K562 (cell line): Measurements from ENCODE around the gene FAM117B. TPM values are rescaled to one million over a fixed set of nuclear protein-coding genes. Genes with fewer than 3 reads are reported as not detected.
"Not testable (repeated sequence)": the region's sequence is repeated elsewhere in the genome, so short reads cannot be mapped to it uniquely, and the experiment has no call there.

Experiments used
- ATAC-seq: fragments of 200-7000 bp; cut with Tn5 transposase; 3 replicates; pipeline ENCODE4 v1.9.1; 2020; ENCODE audit warnings: moderate library complexity
- BruUV-seq: library from RNA; stranded (reverse); fragments of 400-500 nt; replicated peaks from 2 replicates; lab custom pipeline; 2021; lab: Mats Ljungman, UMichigan
- CTCF ChIA-PET: fragments of 300-600 bp; formaldehyde crosslinking; extraction: SDS; loops from one replicate; lab custom pipeline; 2021; ENCODE audit warnings: low intra/inter-chr PET ratio; lab: Yijun Ruan, JAX
- POLR2A ChIA-PET: fragments of 300-600, 350-650 bp; sonication (Branson Sonifier 250); formaldehyde crosslinking; extraction: SDS; loops from one replicate; lab custom pipeline; 2021; ENCODE audit warnings: antibody characterized with exemption, inconsistent platforms; lab: Yijun Ruan, JAX
- DNase-seq, 4 experiments: peaks; one replicate each; pipeline versions ENCODE4 v3.0.0 to v3.0.0-alpha.2; 2011 to 2018; ENCODE audit warnings: low spot score in 3 of 4, mixed read lengths in 3 of 4; ENCODE audit errors: extremely low read depth in 1 of 4
- FAIRE-seq: peaks from 2 replicates; lab custom pipeline; 2011; peaks lifted over from hg19 to GRCh38; lab: Jason Lieb, UNC
- H2AFZ ChIP-seq: 2 replicates; pipeline ENCODE4 v1.6.0; 2011; ENCODE audit warnings: low read depth, low read length, control low read depth, inconsistent platforms
- H3K27ac ChIP-seq: fragments of 200-600 bp; 3 replicates; pipeline ENCODE4 v1.8.0; 2011; ENCODE audit warnings: low read depth, mild to moderate bottlenecking, control low read depth, inconsistent platforms, low read length, moderate library complexity, mixed read lengths; ENCODE audit errors: extremely low read depth
- H3K27me3 ChIP-seq, 2 experiments: fragments of 300-600 bp in 1 of 2; 2 replicates in 1 of 2; 3 replicates in 1 of 2; pipeline versions ENCODE4 v1.6.0 to v1.8.0; 2011; ENCODE audit warnings: inconsistent platforms in 2 of 2, low read length in 2 of 2, mild to moderate bottlenecking in 1 of 2, mixed read lengths in 1 of 2, moderate library complexity in 1 of 2; ENCODE audit not compliant: control insufficient read depth in 2 of 2, insufficient read depth in 2 of 2
- H3K36me3 ChIP-seq: fragments of 300-600 bp; 3 replicates; pipeline ENCODE4 v1.8.0; 2011; ENCODE audit warnings: mild to moderate bottlenecking, low read length, inconsistent platforms; ENCODE audit not compliant: control insufficient read depth, insufficient read depth
- H3K4me1 ChIP-seq, 2 experiments: fragments of 200-600 bp in 1 of 2; replicated peaks in 1 of 2; 2 replicates in 1 of 2; 3 replicates in 1 of 2; pipeline versions ENCODE4 v1.5.1 to v1.8.0; 2011; ENCODE audit warnings: inconsistent platforms in 2 of 2, low read length in 2 of 2, mild to moderate bottlenecking in 1 of 2, mixed read lengths in 1 of 2, moderate library complexity in 1 of 2; ENCODE audit not compliant: control insufficient read depth in 2 of 2, insufficient read depth in 2 of 2
- H3K4me2 ChIP-seq: 2 replicates; pipeline ENCODE4 v1.6.1; 2011; ENCODE audit warnings: low read length, control low read depth, inconsistent platforms, mixed read lengths; ENCODE audit not compliant: insufficient read depth
- H3K4me3 ChIP-seq: fragments of 200-600 bp; sonication (generic), shearing (Covaris generic); 2 replicates; pipeline ENCODE4 v1.5.1; 2016; ENCODE audit warnings: control low read depth, inconsistent platforms
- H3K79me2 ChIP-seq: fragments of 200-600 bp; 3 replicates; pipeline ENCODE4 v1.8.0; 2011; ENCODE audit warnings: low read length, inconsistent platforms; ENCODE audit not compliant: control insufficient read depth, insufficient read depth
- H3K9ac ChIP-seq, 2 experiments: 2 replicates each; pipeline versions ENCODE4 v1.6.0 to v1.6.1; 2011; ENCODE audit warnings: low read depth in 2 of 2, low read length in 2 of 2, control low read depth in 1 of 2, inconsistent platforms in 1 of 2, mild to moderate bottlenecking in 1 of 2, mixed read lengths in 1 of 2; ENCODE audit not compliant: insufficient read depth in 1 of 2
- H3K9me1 ChIP-seq: one replicate; pipeline ENCODE4 v1.6.0; 2011; ENCODE audit warnings: inconsistent platforms, mild to moderate bottlenecking, low read length, moderate library complexity; ENCODE audit not compliant: control insufficient read depth, insufficient read depth
- H3K9me3 ChIP-seq: replicated peaks from 2 replicates; pipeline ENCODE4 v1.5.1; 2011; ENCODE audit warnings: low read depth, low read length, inconsistent platforms; ENCODE audit not compliant: control insufficient read depth, insufficient read depth
- H4K20me1 ChIP-seq: replicated peaks from 2 replicates; pipeline ENCODE4 v1.6.1; 2011; ENCODE audit warnings: low read length, inconsistent platforms, mixed read lengths; ENCODE audit not compliant: control insufficient read depth, insufficient read depth
- ATF7 ChIP-seq: fragments of 450-650 bp; IDR thresholded peaks from 2 replicates; pipeline ENCODE4 v1.7.1; 2014; ENCODE audit warnings: mild to moderate bottlenecking, moderate library complexity
- BRCA1 ChIP-seq, 2 experiments: fragments of 450-650 bp in 1 of 2; sonication (generic) in 1 of 2; formaldehyde crosslinking in 1 of 2; IDR thresholded peaks; 2 replicates each; pipeline versions ENCODE4 v1.5.0 to v1.6.1; 2017 to 2020; ENCODE audit warnings: mild to moderate bottlenecking in 1 of 2, missing genetic modification reagents in 1 of 2
- FOXO4 ChIP-seq: fragments of 450-650 bp; formaldehyde crosslinking; IDR thresholded peaks from 2 replicates; pipeline ENCODE4 v1.4.0; 2020; ENCODE audit warnings: mild to moderate bottlenecking, moderate library complexity
- L3MBTL2 ChIP-seq: fragments of 450-650 bp; IDR thresholded peaks from 2 replicates; pipeline ENCODE4 v1.6.1; 2016; ENCODE audit warnings: mild to moderate bottlenecking, moderate library complexity
- MAFG ChIP-seq: fragments of 450-650 bp; conservative IDR thresholded peaks from 2 replicates; pipeline ENCODE4 v1.6.1; 2016; ENCODE audit warnings: missing genetic modification characterization, missing compliant biosample characterization
- MIER1 ChIP-seq: fragments of 450-650 bp; IDR thresholded peaks from 2 replicates; pipeline ENCODE4 v1.6.1; 2016; ENCODE audit warnings: antibody characterized with exemption, mild to moderate bottlenecking, low read depth
- PML ChIP-seq: IDR thresholded peaks from 2 replicates; pipeline ENCODE4 v1.6.1; 2012; ENCODE audit warnings: low read length, inconsistent platforms
- SETDB1 ChIP-seq: IDR thresholded peaks from one replicate; pipeline ENCODE4 v1.6.1; 2012; ENCODE audit warnings: low read length, control low read depth, inconsistent platforms
- STAT5A ChIP-seq: IDR thresholded peaks from 2 replicates; pipeline ENCODE4 v1.6.1; 2012; ENCODE audit warnings: low read length, inconsistent platforms, borderline replicate concordance
- USF1 ChIP-seq: sonication (generic); formaldehyde crosslinking; IDR thresholded peaks from 2 replicates; pipeline ENCODE4 v1.9.0; 2022; ENCODE audit warnings: mild to moderate bottlenecking, missing genetic modification reagents
- ZBTB1 ChIP-seq: sonication (generic); formaldehyde crosslinking; IDR thresholded peaks from 2 replicates; pipeline ENCODE4 v1.8.1; 2023; ENCODE audit warnings: missing genetic modification reagents, low read depth, mild to moderate bottlenecking, borderline replicate concordance
- ZFP1 ChIP-seq: fragments of 450-650 bp; formaldehyde crosslinking; IDR thresholded peaks from 2 replicates; pipeline ENCODE4 v1.4.0; 2020; ENCODE audit warnings: mild to moderate bottlenecking, mixed read lengths
- ZKSCAN3 ChIP-seq: fragments of 250-450 bp; sonication (Bioruptor Pico); IDR thresholded peaks from 2 replicates; pipeline ENCODE4 v1.4.0; 2020
- ZNF551 ChIP-seq: fragments of 250-450 bp; sonication (Bioruptor Pico); IDR thresholded peaks from 2 replicates; pipeline ENCODE4 v1.5.0; 2021; ENCODE audit warnings: mild to moderate bottlenecking, moderate library complexity
- ZNF696 ChIP-seq: fragments of 250-450 bp; sonication (Bioruptor Pico); conservative IDR thresholded peaks from 2 replicates; pipeline ENCODE4 v1.4.0; 2020; ENCODE audit warnings: mild to moderate bottlenecking, moderate library complexity
- ZSCAN29 ChIP-seq: fragments of 450-650 bp; IDR thresholded peaks from 2 replicates; pipeline ENCODE4 v1.6.1; 2017
- WGBS: fragments of 100-300 bp; shearing (Covaris generic); methylation state at CpG from one replicate; pipeline ENCODE4 v1.1.6; 2016; ENCODE audit warnings: low coverage, mixed read lengths; ENCODE audit not compliant: insufficient coverage; ENCODE audit errors: missing lambda C conversion rate; 5-methylcytosine and 5-hydroxymethylcytosine counted together
- in situ Hi-C: fragments of 300-500 bp; cut with MboI; formaldehyde crosslinking; loops from 4 replicates; pipeline ENCODE4 v1.15.0; 2018; ENCODE audit warnings: inconsistent platforms, mixed read lengths
- intact Hi-C: fragments of 100-400 bp; cut with micrococcal nuclease; formaldehyde crosslinking; loops from 2 replicates; pipeline ENCODE4 v1.14.2; 2022
- polyA plus RNA-seq, 8 experiments: library from polyadenylated mRNA; depleted of rRNA in 4 of 8; stranded (reverse) in 5 of 8; unstranded in 3 of 8; fragments of >200 nt; fragmentation: Nextera tagmentation in 2 of 8; fragmentation: Illumina TruSeq in 1 of 8; extraction: Ambion mirVana in 2 of 8; extraction: Trizol in 1 of 8; gene quantifications; 2 replicates each; pipeline versions ENCODE4 v1.2.1 to v1.2.3, GENCODE V29; 2011 to 2014; ENCODE audit warnings: inconsistent platforms in 1 of 8, missing spikeins in 1 of 8
- total RNA-seq, 7 experiments: library from RNA; depleted of rRNA in 6 of 7; stranded (reverse); fragments of >200 nt in 6 of 7; fragmentation: Illumina TruSeq in 2 of 7; extraction: Trizol in 2 of 7; gene quantifications; 2 replicates each; pipeline versions ENCODE4 v1.2.1 to v1.2.3, GENCODE V29; 2011 to 2021; ENCODE audit warnings: low replicate concordance in 1 of 7

Gene FAM117B
- total and polyA plus RNA-seq, 9 of the 15 experiments (the other 6 are each of a cell fraction or from before 2014, with no cell fraction given): 1.6 to 5.2 (median 2.6) TPM

- no peaks in the 10 kb centered on the region for H3K27me3 ChIP-seq
- H3K9me1 ChIP-seq: no peaks in the 10 kb centered on the region
- WGBS: 82% methylated on average over 2 of the region's 3 CpGs
- no peaks in the 10 kb centered on the region; a peak in 1 of 5 replicates for H3K4me1 ChIP-seq
- H3K4me3 ChIP-seq: no peak overlapping the region
- H3K9ac ChIP-seq: no peak overlapping the region
- no peak for DNase-seq
- no peaks in the 10 kb centered on the region for H4K20me1 ChIP-seq
- CTCF ChIA-PET: no interaction called here
- POLR2A ChIA-PET: interaction anchor here (0.6 kb wide), 1 partner anchor 406 kb away, joined by 3 read pairs; the partner anchor contains the start of gene NOP58
- no peaks in the 10 kb centered on the region; the same call in 2 of the 3 replicates for H3K79me2 ChIP-seq
- in situ Hi-C loops (no loop called here), intact Hi-C loops (no loop called here)
- BruUV-seq: no TSS peak
- H3K9me3 ChIP-seq: no peaks in the 10 kb centered on the region
- no peaks in the 10 kb centered on the region for H3K36me3 ChIP-seq
- TF ChIP-seq ZSCAN29 (no peak), FOXO4 (CRISPR knock-in tag) (no peak), ZBTB1 (CRISPR knock-in tag) (no peak), USF1 (CRISPR knock-in tag) (no peak), ZNF551 (CRISPR knock-in tag) (no peak), ZKSCAN3 (CRISPR knock-in tag) (no peak), SETDB1 (no peak), BRCA1 (IDR thresholded peaks at IDR 0.05) (no peak), BRCA1 (CRISPR knock-in tag; IDR thresholded peaks at IDR 0.05) (no peak), STAT5A (no peak), MIER1 (no peak), ZNF696 (CRISPR knock-in tag) (no peak), ZFP1 (no peak), MAFG (tag) (no peak), L3MBTL2 (no peak), ATF7 (no peak), PML (no peak)
- no peak overlapping the region for H3K4me2 ChIP-seq
- no peak overlapping the region for H3K27ac ChIP-seq
- no peak overlapping the region for H2AFZ ChIP-seq
- no peak for FAIRE-seq
- ATAC-seq: no peak
Measured at GRCh38 chr2:202671317-202672035, 36.7 kb downstream of the FAM117B start.

- in situ Hi-C loops, DNase-seq, ATAC-seq, CTCF ChIA-PET, FAIRE-seq, H3K9me3 ChIP-seq, H3K79me2 ChIP-seq, H2AFZ ChIP-seq, H3K27ac ChIP-seq, H3K9me1 ChIP-seq, intact Hi-C loops, H4K20me1 ChIP-seq, POLR2A ChIA-PET, H3K9ac ChIP-seq, H3K4me1 ChIP-seq, H3K27me3 ChIP-seq, H3K4me3 ChIP-seq, H3K4me2 ChIP-seq, BruUV-seq, H3K36me3 ChIP-seq: not testable (repeated sequence)
- WGBS: 100% methylated on average over 1 of the region's 6 CpGs
Measured at GRCh38 chr2:202675097-202675496, 40.3 kb downstream of the FAM117B start.
